Activated naive CD4-positive, alpha-beta T cell treated with Interleukin-2 at 50 U/mL for 16 hours (primary cell): ENCODE measurements around the gene BMS1.
"Not testable (repeated sequence)": the region's sequence is repeated elsewhere in the genome, so short reads cannot be mapped to it uniquely, and the experiment has no call there.

ENCODE experiments used
- DNase-seq: peaks from one replicate; pipeline ENCODE4 v3.0.0-alpha.2; 2020

BMS1 gene, protein sequence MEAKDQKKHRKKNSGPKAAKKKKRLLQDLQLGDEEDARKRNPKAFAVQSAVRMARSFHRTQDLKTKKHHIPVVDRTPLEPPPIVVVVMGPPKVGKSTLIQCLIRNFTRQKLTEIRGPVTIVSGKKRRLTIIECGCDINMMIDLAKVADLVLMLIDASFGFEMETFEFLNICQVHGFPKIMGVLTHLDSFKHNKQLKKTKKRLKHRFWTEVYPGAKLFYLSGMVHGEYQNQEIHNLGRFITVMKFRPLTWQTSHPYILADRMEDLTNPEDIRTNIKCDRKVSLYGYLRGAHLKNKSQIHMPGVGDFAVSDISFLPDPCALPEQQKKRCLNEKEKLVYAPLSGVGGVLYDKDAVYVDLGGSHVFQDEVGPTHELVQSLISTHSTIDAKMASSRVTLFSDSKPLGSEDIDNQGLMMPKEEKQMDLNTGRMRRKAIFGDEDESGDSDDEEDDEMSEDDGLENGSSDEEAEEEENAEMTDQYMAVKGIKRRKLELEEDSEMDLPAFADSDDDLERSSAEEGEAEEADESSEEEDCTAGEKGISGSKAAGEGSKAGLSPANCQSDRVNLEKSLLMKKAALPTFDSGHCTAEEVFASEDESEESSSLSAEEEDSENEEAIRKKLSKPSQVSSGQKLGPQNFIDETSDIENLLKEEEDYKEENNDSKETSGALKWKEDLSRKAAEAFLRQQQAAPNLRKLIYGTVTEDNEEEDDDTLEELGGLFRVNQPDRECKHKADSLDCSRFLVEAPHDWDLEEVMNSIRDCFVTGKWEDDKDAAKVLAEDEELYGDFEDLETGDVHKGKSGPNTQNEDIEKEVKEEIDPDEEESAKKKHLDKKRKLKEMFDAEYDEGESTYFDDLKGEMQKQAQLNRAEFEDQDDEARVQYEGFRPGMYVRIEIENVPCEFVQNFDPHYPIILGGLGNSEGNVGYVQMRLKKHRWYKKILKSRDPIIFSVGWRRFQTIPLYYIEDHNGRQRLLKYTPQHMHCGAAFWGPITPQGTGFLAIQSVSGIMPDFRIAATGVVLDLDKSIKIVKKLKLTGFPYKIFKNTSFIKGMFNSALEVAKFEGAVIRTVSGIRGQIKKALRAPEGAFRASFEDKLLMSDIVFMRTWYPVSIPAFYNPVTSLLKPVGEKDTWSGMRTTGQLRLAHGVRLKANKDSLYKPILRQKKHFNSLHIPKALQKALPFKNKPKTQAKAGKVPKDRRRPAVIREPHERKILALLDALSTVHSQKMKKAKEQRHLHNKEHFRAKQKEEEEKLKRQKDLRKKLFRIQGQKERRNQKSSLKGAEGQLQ

DNA sequence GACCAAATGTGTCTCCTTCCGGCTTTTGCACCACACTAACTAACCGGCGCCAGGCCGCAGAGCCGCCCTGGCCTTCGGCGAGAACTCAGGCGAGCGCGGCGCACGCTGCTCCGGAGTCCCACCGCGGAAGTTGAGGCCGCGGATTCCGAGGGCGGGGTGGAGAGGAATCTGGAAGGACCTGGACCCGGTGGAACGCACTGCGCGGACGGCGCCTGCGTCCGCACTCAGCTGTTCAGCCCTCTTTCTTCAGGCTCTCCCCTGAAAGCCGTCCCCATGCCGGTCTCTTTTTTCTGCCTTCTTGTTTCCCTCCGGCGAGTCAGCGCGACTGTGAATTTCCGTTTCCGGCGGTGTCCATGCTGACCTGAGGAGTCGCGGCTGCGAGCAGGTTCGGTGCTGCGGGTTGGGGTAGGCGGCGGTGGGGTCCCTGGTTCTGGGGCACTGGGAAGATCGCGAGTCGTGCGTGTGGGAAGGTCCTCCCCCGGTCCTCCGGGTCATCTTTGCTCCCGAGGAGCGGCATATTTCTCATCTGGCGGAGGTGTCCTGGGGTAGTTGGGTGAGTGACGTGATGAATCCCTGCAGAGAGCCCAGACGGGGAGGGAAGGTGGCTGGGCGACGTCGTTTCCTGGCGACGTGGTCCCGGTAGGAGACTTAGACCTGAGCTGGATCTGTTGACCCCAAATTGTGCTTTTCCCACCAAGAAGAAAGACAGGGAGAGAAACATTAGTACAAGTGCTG is at the start of gene BMS1:
Gene BMS1, plus strand, starts transcription at position 350 of the 735 bp plus-strand sequence. CDS start 1,600 bp downstream, outside the sequence.
- DNase-seq = peak; percentile 91

DNA sequence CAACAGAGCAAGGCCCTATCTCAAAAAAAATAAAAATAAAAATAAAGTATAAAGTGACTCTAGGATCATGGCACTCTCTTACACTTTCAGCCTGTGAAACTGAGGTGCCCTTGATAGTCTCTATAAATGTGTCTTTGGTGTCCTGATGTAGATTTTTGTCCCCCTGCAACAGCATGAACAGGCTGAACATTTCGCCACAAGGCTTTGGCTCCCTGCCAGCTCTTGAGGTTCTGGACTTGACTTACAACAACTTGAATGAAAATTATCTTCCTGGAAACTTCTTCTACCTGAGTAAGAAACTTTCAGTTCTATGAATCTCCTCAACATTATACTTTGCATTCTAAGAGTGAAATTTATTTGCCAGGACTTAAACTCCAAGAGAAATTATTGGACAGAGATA is 48.1 kb upstream of the BMS1 start:
- no peak for DNase-seq

DNA sequence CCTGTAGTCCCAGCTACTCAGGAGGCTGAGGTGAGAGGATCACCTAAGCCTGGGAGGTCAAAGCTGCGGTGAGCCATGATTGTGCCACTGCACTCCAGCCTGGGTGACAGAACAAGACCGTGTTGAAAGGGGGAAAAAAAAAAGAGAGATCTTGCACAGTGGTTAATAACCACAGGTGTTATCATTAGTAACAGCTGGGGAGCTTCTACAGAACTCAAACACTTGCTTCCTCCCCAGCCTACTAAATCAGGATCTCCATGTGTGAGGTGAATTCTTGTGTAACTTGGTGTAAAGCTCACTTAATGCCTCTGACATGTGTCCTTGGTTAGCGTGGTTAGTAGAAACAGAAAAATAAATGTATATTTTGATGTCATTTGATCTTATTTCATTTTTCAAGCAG is 43.9 kb upstream of the BMS1 start:
- DNase-seq = no peak

DNA sequence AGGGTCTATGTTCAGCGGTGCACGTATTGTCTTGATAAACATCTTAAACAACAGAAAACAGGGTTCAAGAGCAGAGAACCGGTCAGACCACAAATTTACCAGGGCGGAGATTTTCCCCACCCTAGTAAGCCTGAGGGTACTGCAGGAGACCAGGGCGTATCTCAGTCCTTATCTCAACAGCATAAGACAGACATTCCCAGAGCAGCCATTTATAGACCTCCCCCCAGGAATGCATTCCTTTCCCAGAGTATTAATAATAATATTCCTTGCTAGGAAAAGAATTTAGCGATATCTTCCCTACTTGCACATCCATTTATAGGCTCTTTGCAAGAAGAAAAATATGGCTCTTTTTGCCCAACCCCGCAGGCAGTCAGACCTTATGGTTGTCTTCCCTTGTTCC is 41.1 kb upstream of the BMS1 start:
- DNase-seq = not testable (repeated sequence)

- DNase-seq = no peak
These were observed 38.9 kb upstream of the BMS1 start for GRCh38 chr10:42743697-42744096.

GRCh38 chr10:42744134-42744701 is 38.4 kb upstream of the BMS1 start:
- DNase-seq = no peak

DNA sequence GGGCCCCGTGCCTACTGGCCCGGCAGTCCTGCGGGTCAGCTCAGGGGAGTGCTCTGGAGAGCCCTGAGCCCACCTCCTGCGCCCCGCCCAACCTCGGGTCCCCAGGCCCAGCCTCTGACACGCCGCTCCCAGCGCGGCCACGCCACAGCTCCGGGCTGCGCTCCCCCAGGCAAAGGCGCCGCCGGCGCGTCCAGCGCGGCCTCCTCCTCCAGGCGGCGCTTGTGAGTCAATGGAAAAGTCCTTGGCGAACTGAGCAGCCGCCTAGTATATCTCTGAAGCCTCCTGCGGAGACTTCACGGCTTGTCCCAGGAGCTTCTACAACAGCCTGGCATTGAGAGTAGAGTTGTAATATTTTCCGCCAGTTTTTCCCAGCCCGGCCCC is 29.5 kb upstream of the BMS1 start:
- peak; percentile 79 for DNase-seq

- no peak for DNase-seq
These were observed 29.0 kb upstream of the BMS1 start for GRCh38 chr10:42753507-42754154.

DNA sequence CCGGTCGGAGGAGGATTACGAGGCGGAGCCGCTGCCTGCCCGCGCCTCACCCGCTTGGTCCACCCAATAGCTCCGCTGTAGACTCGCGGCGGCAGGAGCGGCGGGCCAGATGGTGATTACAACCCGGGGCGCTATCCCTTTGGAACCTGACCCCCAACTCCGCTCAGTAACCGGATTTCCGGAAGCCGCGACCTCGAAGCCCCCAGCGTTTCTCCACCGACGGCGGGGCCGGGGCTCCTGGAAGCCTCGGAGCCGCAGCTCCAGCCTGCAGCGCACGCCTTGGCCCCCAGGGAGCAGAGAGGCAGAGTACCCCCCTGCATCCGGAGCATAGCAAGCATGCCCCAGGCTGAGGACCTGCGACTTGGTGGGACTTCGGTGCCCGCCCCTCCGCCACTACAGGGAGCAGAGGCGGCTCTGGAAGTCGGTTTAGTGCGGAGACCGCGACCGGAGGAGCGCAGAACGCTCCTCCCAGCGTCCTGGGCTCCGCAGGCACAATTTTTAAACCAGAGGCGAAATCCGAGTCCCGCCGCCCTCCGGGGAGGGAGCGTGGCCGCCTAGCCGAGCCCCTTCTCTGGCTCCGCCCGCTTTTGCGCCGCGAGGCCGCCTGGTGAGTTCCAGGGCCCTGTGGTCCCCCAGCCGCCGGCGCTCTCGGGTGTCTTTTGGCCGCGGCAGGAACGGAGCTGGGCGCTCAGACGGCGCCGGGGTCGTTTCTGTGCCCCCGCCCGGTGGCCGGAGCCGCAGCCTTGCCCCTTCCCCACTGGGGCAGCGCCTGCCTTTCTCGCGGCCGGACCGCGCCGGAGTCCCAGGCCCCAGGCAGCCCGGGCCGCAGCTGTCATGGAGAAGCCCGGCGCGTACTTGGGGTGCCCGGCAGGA is 28.2 kb upstream of the BMS1 start:
- peak; percentile 42 for DNase-seq

- DNase-seq = no peak
These were observed 27.6 kb upstream of the BMS1 start for GRCh38 chr10:42755028-42755451.

GRCh38 chr10:42755556-42756093 is 27.0 kb upstream of the BMS1 start:
- DNase-seq = no peak

- DNase-seq = no peak
These were observed 14.7 kb upstream of the BMS1 start for GRCh38 chr10:42767906-42768305.

DNA sequence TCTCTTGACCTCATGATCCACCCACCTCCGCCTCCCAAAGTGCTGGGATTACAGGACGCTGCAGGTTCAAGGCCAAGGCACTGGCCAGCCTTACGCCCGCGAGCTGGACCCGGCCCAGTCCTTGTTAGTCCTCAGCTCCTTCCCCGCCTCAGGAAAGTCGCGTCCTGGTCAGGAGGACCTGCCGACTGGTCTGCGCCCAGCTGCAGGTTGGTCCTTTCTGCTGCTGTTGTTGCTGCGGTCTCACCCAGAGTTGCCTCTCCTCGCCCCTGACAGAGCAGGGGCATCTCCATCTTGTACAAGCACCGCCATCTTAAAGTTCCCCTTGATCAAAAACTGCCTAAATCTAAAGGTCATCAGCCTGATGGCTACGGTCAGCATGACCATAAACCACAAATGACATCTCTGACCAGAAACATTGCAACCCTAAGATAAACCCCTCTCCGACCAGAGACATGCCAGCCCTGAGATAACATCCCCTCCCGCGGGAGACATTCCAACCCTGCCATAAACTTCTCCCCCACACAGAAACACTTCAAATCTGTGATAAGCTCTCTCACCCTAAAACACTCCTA is 13.9 kb upstream of the BMS1 start:
- DNase-seq = no peak

DNA sequence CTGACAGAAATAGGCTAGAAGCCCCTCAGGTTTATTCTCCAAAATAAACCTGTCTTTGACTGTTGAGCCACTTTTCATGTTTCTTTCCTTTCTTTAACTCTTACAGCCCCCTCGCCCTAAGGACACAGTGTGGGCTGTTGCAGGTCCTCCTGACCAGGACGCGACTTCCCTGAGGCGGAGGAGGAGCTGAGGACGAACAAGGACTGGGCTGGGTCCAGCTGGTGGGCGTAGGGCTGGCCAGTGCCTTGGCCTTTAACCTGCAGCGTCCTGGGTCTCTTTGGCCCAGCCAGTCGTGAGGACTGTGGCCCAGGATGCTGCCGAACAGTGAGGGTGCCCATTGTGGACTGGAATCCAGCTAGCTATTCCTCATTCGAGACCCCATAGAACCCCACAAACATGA is 13.4 kb upstream of the BMS1 start:
- DNase-seq = no peak

- no peak for DNase-seq
These were observed 12.9 kb upstream of the BMS1 start for GRCh38 chr10:42769673-42770072.

GRCh38 chr10:42776681-42777080 is 5.9 kb upstream of the BMS1 start:
- DNase-seq = no peak

- DNase-seq = no peak
These were observed 2.1 kb upstream of the BMS1 start for GRCh38 chr10:42780456-42780855.

- peak; percentile 8 for DNase-seq
These were observed 626 bp upstream of the BMS1 start for GRCh38 chr10:42781893-42782445.

GRCh38 chr10:42783181-42783549 is 570 bp downstream of the BMS1 start:
- DNase-seq = peak; percentile 23

DNA sequence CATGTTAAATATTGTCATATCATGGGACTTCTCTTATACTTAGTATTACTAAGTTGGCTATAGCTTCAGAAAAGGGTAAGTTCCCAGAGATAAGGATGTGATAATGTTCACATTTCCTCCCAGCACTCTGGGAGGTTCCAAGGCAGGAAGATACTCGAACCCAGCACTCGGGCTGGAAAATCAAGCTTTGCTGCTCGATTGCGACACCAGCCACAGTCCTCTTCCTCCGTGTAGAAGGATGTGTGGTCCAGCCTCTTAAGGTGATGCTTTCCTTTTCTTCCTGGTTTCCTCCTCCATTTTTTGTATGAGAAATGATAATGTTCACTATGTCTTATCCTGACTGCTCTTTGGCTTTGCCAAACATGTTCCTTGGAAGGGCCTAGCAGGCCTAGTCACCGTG is 3.2 kb downstream of the BMS1 start:
- DNase-seq = no peak
